Iris pigment epithelial cell (primary cell): ENCODE measurements around the gene IL18R1.

Source experiments
- DNase-seq: peaks from one replicate; pipeline ENCODE4 v3.0.0-alpha.2; 2011; ENCODE audit warnings: low read depth

Gene IL18R1

GRCh38 chr2:102434655-102435381, 79.2 kb downstream of the IL18R1 start:
- DNase-seq: no peak

GRCh38 chr2:102435741-102436140, 80.1 kb downstream of the IL18R1 start:
- DNase-seq: no peak

GRCh38 chr2:102436323-102436722, 80.7 kb downstream of the IL18R1 start:
- DNase-seq: peak; percentile 17

- no peak for DNase-seq
These were observed 81.5 kb downstream of the IL18R1 start for GRCh38 chr2:102437122-102437521.

- DNase-seq: no peak
These were observed 82.5 kb downstream of the IL18R1 start for GRCh38 chr2:102438111-102438510.

- no peak for DNase-seq
These were observed 83.0 kb downstream of the IL18R1 start for GRCh38 chr2:102438578-102438977.

- DNase-seq: peak; percentile 74
These were observed 83.6 kb downstream of the IL18R1 start for GRCh38 chr2:102439065-102439695.

- DNase-seq: peak; percentile 48
These were observed 87.6 kb downstream of the IL18R1 start for GRCh38 chr2:102442967-102443828.

GRCh38 chr2:102444233-102444632, 88.6 kb downstream of the IL18R1 start:
- DNase-seq: no peak

- DNase-seq: no peak
These were observed 91.3 kb downstream of the IL18R1 start for GRCh38 chr2:102446936-102447335.
